Activated CD4-positive, alpha-beta T cell treated with anti-CD3 and anti-CD28 coated beads for 1 hour (primary cell): ENCODE data around the gene RETREG1.
A peak's percentile ranks its signal among the peaks of the same experiment; 100 is the strongest.
"Not testable (repeated sequence)": the region's sequence is repeated elsewhere in the genome, so short reads cannot be mapped to it uniquely, and the experiment has no call there.

Experiments
- DNase-seq: peaks from one replicate; pipeline ENCODE4 v3.0.0-alpha.2; 2020

Gene RETREG1

GRCh38 chr5:16483361-16483760, 133.4 kb downstream of the RETREG1 start:
- DNase-seq = no peak

DNA sequence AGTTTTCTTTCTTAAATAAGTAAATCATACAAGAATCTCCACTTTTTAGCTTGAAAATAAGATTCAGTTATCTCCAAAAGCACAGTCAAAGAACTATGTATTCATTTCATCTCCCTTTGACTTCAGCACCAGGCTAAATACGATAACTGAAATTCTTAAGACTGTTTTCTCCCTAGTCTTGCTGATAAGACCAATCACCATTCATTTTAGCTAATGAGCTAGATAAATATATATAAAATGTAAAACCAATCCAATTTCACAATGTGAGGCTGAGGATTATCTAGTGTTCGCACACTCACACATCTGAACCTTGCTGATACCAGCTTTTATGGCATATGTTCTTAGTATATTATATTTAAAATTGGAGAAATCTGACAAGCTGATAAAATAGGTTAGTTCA, 133.9 kb downstream of the RETREG1 start:
- no peak for DNase-seq

GRCh38 chr5:16480821-16481538, 135.8 kb downstream of the RETREG1 start:
- no peak for DNase-seq

DNA sequence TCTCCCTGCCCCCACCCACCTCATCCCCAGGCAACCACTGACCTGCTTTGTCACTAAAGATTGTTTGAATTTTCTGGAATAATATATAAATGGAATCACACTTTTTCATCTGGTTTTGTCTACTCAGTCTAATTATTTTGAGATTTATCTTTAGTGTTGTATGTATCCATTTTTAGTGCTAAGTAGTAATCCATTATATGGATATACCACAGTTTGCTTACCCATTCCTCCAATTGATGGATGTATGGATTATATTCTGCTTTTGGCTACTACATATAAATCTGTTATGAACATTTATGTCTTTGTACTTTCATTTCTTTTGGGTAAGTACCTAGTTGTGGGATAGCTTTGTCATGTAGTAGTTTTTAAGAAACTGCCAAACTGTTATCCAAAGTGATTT, 136.7 kb downstream of the RETREG1 start:
- DNase-seq = no peak

DNA sequence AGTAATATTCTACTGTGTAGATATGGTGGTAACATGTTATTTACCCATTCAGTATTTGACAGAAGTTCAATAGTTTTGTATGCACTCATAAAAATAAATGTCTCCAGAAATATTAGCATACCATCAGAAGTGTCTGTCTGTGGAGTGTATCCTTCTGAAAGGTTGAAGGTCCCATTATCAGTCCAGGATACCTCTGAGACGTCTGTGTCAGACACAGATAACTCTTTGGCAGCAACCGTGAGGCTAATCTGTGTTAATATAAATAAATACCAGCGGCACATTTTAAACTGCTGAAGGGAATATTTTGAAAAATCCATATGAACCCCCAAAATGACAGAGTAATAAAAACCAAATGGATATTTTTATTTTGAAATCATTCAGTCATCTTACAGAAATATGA, 139.3 kb downstream of the RETREG1 start:
- DNase-seq = no peak

DNA sequence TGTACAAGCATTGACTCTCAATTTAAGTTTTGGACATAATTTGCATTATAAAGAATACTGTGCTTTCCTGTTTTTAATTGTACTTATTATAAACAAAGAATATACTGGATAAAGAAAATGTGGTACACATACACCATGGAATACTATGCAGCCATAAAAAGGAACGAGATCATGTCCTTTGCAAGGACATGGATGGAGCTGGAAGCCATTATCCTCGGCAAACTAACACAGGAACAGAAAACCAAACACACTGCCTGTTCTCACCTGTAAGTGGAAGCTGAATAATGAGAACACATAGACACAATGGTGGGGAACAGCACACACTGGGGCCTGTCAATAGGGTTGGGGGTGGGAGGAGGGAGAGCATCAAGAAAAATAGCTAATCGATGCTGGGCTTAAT, 140.4 kb downstream of the RETREG1 start:
- DNase-seq = not testable (repeated sequence)

DNA sequence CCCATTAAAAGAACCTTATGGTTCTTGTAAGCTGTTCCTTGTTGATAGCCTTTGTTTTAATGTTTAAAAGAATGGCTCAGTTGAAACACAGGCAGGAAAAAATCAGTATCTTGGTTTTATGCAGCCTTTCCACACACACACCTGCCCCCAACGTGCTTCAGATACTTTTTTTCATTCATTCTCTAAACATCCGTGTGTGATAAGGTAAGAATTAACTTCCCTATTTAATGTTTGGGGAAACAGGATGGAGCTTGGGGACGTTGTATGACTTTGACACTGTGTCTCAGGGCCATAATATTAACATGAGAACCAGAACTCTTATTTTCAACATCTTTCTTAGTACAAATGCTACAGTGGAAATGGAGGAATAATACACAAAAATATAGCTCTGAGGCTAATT, 145.4 kb downstream of the RETREG1 start:
- no peak for DNase-seq

DNA sequence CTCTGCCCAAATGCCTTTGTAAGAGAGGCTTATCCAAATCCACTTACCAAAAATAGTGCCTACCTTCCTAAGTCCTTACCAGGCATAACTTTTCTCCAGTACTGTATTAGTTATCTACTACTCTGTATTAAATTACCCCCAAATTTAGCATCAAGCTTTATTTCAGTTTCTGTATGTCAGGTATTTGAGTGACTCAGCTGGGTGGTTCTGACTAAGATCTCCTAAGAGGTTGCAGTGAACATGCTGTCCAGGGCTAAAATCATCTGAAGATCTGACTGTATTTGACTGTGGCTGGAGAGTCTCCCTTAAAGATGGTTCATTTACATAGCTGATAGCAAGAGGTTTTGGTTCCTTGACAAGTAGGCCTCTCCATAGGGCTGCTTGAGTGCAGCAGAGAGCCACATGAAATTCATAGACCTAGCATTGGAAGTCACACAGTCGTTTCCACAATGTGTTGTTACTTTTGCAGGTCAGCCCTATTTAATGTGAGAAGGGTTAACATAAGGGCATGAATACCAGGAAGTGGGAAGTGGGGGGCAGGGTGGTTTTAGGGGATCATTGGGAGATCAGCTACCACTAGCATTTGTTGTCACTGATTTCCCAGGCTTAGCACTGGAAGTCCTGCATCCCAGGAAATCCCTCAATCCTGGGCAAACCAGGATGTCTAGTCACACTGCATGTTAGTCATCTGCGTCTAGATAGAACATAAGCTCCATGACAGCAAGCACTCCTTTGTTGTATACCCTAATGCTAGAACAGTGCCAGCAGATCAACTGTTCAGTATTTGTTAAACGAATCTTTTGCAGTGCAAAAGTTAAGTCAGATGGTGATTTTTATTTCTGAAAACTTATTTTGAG, 149.2 kb downstream of the RETREG1 start:
- DNase-seq = no peak

DNA sequence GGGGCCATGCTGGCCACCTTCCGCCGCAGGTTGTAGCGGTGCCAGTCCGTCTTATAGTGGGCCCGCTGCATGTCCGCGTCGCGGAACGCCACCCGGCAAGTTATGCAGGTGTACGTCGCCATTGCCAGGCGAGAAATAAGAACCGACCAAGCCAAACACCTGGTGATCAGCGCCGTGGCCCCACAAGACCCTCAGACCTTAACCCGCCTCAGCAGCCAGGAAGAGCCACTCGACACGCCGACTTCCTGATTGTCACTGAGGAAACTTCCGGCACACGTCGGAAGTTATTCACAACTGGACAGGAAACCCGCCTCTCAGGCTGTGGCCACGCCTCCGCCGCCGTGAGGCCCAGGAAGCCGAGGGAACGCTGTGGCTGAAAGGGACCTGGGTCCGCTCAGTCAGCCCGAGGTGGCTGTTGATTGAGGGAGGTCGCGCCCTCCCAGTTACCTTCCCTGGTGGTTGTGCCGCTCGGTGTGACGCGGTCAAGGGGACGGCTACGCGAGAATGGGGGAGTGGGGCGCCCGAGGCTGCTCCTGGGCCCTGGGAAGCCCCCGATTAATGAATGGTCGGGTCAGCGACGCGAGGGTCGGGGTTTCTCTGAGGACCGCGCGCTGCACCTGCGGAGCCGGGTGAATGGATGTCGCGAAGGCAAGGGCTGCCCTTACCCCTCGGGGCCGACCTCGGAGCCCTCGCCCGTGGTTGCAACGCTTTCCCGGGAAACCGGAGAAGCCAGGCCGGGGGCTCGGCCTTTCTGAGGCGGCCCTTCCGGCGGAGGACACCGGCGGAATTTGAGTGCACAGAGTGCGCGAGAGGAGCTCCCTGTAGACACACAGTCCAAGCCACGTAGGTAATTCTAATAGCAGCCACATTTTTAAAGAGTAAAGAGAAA, 151.0 kb downstream of the RETREG1 start, which contains the start of gene ZNF622:
Gene ZNF622, minus strand, starts transcription at position 257 of the 889 bp plus-strand sequence. Its CDS starts 135 bp downstream, at position 122.
- peak; percentile 78 for DNase-seq

DNA sequence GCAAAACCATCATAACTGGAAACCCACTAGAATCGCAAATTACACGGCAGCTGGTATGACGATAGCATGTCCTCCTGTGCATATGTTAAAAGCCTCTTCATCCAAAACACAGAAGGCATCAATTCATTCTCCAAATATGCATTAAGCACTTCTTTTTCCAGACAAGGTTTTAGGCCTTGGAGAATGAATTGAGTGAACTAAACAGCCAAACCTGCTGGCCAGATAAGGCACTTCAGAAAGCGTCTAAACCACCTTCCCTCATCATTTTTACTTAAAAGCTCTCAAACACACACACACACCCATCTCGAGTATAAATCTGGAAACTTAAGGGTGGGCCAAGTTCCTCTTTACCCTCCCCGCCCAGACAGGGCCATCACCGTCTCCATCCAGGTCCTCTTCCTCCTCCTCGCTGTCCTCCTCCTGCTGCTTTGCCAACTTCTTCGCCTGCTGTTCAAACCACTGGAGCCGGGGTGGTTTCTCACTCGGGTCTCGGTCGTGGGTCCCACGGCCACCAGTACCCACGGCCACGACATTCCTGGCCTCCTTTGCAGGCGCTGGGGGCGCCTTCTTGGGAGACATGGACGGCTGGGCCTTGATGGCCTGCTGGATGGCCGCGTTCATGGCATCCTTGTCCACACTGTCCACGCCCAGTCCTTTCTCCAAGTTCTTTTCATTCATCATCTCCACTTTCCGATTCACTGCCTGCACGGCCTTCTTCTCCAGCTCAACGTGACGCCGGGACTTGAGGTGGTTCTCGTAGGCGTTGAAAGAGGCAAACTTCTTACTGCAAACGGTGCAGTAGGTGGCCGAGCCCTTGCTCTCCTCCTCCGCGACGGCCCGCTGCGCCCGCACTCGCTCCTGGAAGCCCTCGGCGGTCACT, 151.9 kb downstream of the RETREG1 start:
- DNase-seq = peak; percentile 10

GRCh38 chr5:16464231-16464630, 152.6 kb downstream of the RETREG1 start:
- DNase-seq = no peak

DNA sequence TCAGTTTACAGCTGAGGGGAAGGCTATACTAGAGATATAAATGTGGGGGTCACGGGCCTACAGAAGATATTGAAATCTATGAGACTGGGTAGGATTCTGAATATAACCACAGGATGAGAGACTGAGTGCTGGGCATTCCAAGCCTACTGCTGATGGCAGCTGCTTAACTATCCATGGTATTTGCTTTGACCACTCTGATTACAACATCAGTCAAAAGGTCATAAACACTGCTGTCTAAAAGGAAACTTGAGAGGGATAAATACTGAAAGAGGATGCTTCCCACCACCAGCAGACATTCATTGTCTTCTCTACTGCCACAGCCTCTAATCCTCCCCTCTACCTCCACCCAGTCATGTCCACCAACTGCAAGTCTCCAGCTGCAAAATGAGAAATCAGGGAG, 155.0 kb downstream of the RETREG1 start:
- DNase-seq = no peak

DNA sequence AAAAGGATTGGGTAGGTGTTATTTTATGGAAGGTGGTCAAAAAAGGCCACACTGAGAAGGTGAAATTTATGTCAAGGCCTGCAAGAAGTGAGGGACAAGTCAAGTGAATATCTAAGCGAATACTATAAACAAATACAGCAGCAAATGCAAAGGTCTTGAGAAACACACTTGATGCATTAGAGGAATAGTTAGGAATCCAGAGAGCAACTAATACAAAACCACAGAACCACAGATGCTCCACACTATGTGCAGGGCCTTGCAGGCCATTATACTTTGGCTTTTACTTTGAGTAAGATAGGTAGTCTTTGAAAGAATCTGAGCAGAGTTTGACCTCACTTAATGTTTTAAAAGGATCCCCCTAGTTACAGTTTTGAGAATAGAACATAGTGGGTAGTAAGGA, 155.8 kb downstream of the RETREG1 start:
- no peak for DNase-seq

DNA sequence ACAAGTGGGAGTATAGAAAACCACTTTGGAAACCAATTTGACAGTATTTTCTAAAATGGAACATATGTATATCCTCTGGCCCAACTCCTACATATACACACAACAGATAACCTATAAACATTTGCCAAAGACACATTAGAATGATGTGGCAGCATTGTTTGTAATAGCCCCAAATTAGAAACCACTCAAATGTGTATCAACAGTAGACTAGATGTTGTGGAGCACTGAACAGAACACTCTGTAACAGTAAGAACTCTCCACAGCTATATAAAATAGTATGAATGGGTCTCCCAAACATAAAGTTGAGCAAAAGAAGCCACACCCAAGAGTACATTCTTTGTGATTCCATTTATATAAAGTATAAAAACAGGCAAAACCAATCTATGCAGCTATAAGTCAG, 157.3 kb downstream of the RETREG1 start:
- DNase-seq = no peak

DNA sequence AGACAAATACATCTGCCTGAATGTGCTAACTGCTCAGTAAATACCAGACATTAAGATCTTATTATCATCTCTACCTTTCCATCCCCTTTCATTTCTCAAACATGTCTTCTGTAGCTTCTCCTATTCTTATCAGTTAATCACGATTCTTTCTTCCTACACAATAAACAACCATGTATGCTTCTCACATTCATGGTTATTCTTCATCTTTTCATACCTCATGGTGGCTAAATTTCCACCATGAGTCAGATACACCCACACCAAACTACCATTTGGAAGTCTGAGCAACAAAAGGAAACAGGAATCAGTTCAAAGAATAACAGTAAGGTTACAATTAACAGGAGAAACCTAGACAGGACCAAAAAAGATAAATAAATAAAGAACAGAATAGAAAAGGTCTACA, 158.9 kb downstream of the RETREG1 start:
- DNase-seq = no peak

DNA sequence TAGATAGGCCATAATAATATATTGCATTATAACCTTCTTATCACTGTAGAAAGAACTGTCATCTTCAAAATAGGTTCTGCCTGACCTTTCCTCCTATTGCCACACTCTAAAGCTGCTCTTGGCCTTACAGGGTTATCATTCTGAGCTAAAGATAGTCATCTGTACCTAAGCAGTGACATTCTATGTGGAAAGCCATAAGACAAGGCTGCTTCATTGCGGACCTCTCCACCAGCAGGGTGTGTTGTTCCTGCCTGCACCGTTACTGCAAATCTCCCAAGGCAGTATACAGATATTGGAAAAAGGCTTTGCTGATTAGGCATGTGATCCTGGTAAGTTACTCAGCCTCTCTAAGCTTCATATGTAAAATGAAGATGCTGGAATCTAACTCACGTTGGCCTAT, 159.3 kb downstream of the RETREG1 start:
- no peak for DNase-seq

DNA sequence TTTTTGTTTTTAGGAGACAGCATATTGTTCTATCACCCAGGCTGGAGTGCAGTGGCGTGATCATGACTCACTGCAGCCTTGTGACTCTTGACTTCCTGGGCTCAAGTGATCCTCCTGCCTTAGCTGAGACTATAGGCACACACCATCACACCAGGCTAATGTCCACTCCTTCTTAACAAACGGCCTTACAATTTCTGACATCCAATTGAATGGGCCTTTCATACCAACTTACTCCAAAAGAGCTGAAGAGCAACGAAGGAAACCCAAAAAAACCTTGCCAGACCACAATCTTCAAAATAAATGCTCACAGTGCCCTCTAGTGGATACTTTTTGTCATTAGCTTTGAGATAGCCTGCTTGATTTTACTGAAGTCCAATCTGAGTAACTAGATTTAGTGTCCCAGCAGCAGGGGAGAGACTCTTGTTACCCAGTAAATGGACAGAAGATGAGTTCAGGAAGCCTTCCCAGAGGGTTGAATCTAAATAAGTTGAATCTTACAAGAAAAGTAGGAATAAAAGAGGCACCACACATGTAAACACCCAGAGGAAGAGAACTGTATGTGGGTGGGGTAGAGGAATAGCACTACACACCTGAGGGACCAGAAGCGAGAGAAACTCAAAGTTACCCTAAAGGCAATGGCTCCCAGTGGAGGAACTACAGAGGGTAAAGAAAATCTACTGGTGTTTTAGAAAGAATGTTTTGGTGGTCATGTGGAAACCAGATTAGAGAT, 160.5 kb downstream of the RETREG1 start:
- DNase-seq = no peak

- no peak for DNase-seq
Measured at GRCh38 chr5:16455668-16456067, 161.1 kb downstream of the RETREG1 start.

- DNase-seq = no peak
Measured at GRCh38 chr5:16454686-16455085, 162.1 kb downstream of the RETREG1 start.

DNA sequence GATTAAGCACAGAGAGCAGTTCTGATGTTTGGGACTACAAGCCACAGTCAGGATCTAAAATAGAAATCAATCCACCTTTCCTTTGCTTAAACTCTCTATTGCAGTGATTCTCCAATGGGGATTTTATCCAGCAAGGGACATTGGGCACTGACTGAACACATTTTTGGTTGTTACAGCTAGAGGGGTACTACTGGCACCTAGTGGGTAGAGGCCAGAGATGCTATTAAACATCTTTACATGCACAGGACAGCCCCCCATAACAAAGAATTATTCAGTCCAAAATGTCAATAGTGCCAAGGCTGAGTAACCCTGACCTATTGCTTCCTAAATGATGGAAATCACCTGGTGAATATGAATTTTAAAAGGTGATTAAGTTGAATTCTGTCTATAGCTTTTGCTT, 163.2 kb downstream of the RETREG1 start:
- DNase-seq = no peak

DNA sequence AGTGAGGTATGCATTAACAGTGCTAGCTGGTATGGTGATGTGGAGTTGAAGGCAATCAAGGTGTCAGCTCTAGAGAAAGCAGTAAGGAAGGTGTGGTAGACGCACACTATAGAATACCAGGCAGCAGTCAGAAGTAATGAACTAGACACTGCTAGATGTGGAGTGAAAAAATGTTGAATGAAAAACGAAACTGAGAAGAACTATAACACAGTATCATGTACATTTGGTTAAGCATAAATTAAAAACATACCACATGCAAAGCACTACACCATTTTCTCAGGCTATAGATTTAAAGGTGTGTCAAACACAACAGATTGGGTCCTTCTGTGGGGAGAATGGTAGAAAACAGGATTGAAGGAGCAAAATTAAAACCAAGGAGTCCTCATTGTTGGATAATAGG, 166.6 kb downstream of the RETREG1 start:
- no peak for DNase-seq
